IMR-90 (cell line): Measurements from ENCODE around the gene CNBD2.

ENCODE experiments used
- CTCF ChIP-seq: conservative IDR thresholded peaks from 2 replicates; pipeline ENCODE4 v1.5.1; 2012; ENCODE audit warnings: mild to moderate bottlenecking, low read depth, low read length, improper control_type of control experiment
- POLR2A ChIP-seq: IDR thresholded peaks from 2 replicates; pipeline ENCODE4 v1.6.1; 2012; ENCODE audit warnings: mild to moderate bottlenecking, low read depth, low read length
- RAD21 ChIP-seq: IDR thresholded peaks from 2 replicates; pipeline ENCODE4 v1.6.1; 2012; ENCODE audit warnings: low read length, improper control_type of control experiment
- USF2 ChIP-seq: fragments of 150-350 bp; IDR thresholded peaks from 2 replicates; pipeline ENCODE4 v1.6.1; 2017; ENCODE audit warnings: mild to moderate bottlenecking, antibody characterized with exemption, low read length, low read depth

GRCh38 chr20:35920523-35920922 is 47.9 kb upstream of the CNBD2 start:
- no peak for TF ChIP-seq CTCF
- TF ChIP-seq POLR2A = no peak
- TF ChIP-seq RAD21 = no peak
- no peak for TF ChIP-seq USF2
